GM19025 (cell line): Measurements from ENCODE around the gene SEPTIN12.

Experiments used
- ATAC-seq: cut with Tn5 transposase; IDR thresholded peaks from one replicate; pipeline ENCODE4 v1.9.1; 2021; ENCODE audit warnings: mild to moderate bottlenecking, low read depth, moderate library complexity; ENCODE audit not compliant: unreplicated experiment

The SEPTIN12 gene

GRCh38 chr16:4803898-4804762 is 16.0 kb upstream of the SEPTIN12 start:
- no peak for ATAC-seq

GRCh38 chr16:4803401-4803844 is 15.3 kb upstream of the SEPTIN12 start:
- no peak for ATAC-seq

GRCh38 chr16:4802659-4803287 is 14.6 kb upstream of the SEPTIN12 start:
- peak; percentile 93 for ATAC-seq

GRCh38 chr16:4801962-4802658 is 14.0 kb upstream of the SEPTIN12 start, which contains the start of gene ROGDI:
TSS of gene ROGDI (minus strand) at chr16:4802633. CDS start at chr16:4802571, 62 bp downstream.
- ATAC-seq = peak; percentile 46

GRCh38 chr16:4801051-4801961 is 13.2 kb upstream of the SEPTIN12 start:
- no peak for ATAC-seq

- no peak for ATAC-seq
These were observed 12.3 kb upstream of the SEPTIN12 start for GRCh38 chr16:4800290-4801041.

GRCh38 chr16:4799171-4799855 is 11.2 kb upstream of the SEPTIN12 start:
- ATAC-seq = no peak

GRCh38 chr16:4798456-4798855 is 10.3 kb upstream of the SEPTIN12 start:
- ATAC-seq = no peak

GRCh38 chr16:4797805-4798252 is 9.7 kb upstream of the SEPTIN12 start:
- ATAC-seq = no peak

GRCh38 chr16:4796982-4797804 is 9.0 kb upstream of the SEPTIN12 start:
- no peak for ATAC-seq

- ATAC-seq = no peak
These were observed 7.9 kb upstream of the SEPTIN12 start for GRCh38 chr16:4795828-4796572.

- ATAC-seq = no peak
These were observed 7.2 kb upstream of the SEPTIN12 start, which contains the start of gene SMIM22 for GRCh38 chr16:4795181-4795827. TSS of gene SMIM22 (plus strand) at chr16:4795369. CDS start at chr16:4795735, 366 bp downstream.

- ATAC-seq = no peak
These were observed 4.9 kb upstream of the SEPTIN12 start for GRCh38 chr16:4792951-4793513.

- ATAC-seq = no peak
These were observed 2.7 kb upstream of the SEPTIN12 start for GRCh38 chr16:4790871-4791270.

GRCh38 chr16:4790261-4790660 is 2.1 kb upstream of the SEPTIN12 start:
- no peak for ATAC-seq

- no peak for ATAC-seq
These were observed 765 bp upstream of the SEPTIN12 start for GRCh38 chr16:4788910-4789309.
